Smooth muscle cell of the umbilical artery (primary cell): ENCODE measurements around the gene DGCR2. TPM values are rescaled to one million over a fixed set of nuclear protein-coding genes. Genes with fewer than 3 reads are reported as not detected.

ENCODE experiments used
- total RNA-seq: library from RNA; depleted of rRNA; stranded (reverse); fragments of >200 nt; gene quantifications from 2 replicates; pipeline ENCODE4 v1.2.3, GENCODE V29; 2014

DGCR2 gene, protein sequence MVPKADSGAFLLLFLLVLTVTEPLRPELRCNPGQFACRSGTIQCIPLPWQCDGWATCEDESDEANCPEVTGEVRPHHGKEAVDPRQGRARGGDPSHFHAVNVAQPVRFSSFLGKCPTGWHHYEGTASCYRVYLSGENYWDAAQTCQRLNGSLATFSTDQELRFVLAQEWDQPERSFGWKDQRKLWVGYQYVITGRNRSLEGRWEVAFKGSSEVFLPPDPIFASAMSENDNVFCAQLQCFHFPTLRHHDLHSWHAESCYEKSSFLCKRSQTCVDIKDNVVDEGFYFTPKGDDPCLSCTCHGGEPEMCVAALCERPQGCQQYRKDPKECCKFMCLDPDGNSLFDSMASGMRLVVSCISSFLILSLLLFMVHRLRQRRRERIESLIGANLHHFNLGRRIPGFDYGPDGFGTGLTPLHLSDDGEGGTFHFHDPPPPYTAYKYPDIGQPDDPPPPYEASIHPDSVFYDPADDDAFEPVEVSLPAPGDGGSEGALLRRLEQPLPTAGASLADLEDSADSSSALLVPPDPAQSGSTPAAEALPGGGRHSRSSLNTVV
- total RNA-seq, result 45.7 and 54.4 TPM in 2 replicates

DNA sequence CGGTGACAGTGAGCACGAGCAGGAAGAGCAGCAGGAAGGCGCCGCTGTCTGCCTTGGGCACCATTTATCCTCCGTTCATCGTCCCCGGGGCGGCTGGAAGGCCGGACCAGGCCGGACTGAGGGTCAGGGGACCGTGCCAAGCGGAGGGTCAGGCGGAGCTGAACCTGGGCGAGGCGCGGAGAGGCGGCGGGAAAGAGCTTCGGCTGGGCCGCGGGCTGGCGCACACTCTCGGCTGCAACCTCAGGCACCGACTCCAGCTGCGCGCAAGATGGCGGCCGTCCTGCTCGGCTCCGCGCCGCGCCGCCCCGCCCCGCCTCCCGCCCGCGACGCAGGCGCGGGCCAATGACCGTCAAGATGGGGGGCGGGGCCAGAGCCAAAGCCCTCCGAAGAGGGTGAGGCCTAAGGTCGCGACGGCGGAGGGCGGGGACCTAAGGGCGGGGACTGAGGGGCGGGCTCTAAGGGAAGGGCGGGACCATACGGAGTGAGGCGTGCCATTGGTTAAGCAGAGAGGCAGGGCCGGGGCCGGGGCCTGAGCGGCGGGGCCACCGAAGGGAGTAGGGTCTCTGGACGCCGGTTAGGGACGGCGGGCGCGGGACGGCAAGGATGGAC is at the start of gene DGCR2:
TSS of gene DGCR2 (minus strand) at position 270 of the 609 bp plus-strand sequence. CDS start at position 64, 206 bp downstream.

DNA sequence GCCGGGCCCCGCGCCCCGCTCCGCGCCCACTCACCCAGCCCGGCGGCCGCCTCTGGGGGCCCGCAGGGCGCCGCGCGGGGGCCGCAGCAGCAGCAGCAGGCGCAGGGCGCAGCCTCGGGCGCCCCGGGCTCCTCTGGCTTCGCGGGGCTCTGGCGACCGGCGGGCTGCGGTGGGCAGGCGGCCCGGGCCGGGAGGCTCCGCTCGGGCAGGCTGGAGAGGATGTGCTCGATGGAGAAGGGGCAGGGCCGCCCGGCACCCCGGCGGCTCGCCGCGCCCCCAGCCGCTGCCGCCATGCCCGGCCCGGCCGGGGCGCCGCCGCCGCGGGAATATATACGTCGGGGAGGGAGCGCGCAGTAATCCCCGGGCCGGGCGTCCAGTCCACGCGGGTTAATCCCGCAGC is 27.8 kb upstream of the DGCR2 start, which contains the start of gene GSC2:
TSS of gene GSC2 (minus strand) at position 302 of the 400 bp plus-strand sequence. CDS start at position 293, 9 bp downstream.

DNA sequence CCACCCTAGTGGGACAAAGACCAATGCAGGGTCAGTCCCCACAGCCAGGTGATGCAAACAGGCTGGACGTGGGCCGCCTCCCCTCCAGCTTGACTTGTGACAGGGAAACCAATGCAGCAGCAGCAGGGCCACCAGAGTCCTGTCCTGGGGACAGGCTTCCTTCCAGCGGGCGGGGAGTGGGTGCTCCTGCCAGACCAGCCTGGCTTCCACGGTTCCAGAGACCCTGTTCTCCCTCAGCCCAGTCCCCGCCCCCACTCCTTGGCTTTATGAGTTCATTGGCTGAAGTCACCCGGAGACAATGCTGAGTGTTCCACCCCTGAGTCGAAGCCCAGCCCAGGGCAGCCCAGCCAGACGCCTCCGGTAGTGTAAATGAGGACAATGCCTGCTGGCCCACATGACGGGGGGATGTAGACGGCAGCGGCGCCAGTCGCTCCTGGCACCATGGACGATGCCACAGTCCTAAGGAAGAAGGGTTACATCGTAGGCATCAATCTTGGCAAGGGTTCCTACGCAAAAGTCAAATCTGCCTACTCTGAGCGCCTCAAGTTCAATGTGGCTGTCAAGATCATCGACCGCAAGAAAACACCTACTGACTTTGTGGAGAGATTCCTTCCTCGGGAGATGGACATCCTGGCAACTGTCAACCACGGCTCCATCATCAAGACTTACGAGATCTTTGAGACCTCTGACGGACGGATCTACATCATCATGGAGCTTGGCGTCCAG is 8.9 kb upstream of the DGCR2 start, which contains the start of gene TSSK2:
TSS of gene TSSK2 (plus strand) at position 350 of the 726 bp plus-strand sequence. CDS start at position 442, 92 bp downstream.

Other genes with a start within 250 kb of the DGCR2 start
- 0.14 and 1.8 TPM in 2 replicates for gene DGCR6, start 216.1 kb downstream of the DGCR2 start, total RNA-seq
- gene PRODH, start 186.1 kb downstream of the DGCR2 start, total RNA-seq, result not detected in 2 replicates
- not detected in 2 replicates for gene TSSK2, start 8.9 kb upstream of the DGCR2 start, total RNA-seq
- gene ESS2, start 22.2 kb upstream of the DGCR2 start, total RNA-seq, result 8.9 and 10.9 TPM in 2 replicates
- not detected in 2 replicates for gene GSC2, start 27.9 kb upstream of the DGCR2 start, total RNA-seq
- gene SLC25A1, start 56.3 kb upstream of the DGCR2 start, total RNA-seq, result 152 and 199 TPM in 2 replicates
- gene CLTCL1, start 169.3 kb upstream of the DGCR2 start, total RNA-seq, result 34.4 TPM in 2 replicates